ENCODE results near the gene PAX3.

PAX3 gene

DNA sequence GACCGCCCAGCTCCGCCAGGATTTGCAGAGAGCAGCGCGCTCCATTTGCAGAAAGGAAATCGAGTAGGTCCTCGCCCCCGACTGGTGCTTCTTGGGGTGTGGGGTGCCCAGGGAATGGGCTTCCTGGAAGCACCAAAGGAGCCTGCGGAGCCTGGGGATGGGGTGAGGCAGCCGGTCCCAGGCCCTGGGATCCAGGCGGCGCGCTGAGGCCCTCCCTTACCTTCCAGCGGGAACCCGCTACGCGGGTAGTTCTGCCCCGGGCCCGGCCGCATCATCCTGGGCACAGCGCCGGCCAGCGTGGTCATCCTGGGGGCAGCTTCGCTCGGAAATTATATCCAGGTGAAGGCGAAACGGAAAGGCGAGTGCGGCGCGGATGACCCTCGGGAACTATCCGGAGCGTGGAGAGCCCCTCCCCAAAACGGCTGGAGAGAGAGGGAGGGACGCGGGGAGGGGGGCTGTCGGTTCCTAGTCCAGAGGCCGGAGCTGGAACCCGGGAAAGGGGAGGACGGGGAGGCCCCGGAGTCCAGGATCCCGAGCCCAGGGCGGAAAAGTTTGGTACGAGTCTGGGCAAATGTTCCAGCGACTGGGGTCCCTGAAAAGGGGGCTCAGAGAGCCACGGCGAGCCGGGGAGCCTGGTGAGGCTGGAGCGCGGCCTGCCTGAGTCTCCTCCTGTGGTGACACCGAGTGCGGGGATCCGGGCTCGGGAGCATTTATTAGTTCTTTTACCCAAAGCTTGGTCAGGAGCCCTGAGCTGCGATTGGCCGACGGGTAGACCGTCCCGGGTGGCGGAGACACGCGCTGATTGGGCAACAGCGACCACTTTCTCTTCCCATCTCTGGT, at the start of gene PAX3:
Gene PAX3, minus strand, starts transcription at position 688 of the 840 bp plus-strand sequence. Its CDS starts 383 bp downstream, at position 305.
- no peak for DNase-seq (ENCODE audit: low spot score)

DNA sequence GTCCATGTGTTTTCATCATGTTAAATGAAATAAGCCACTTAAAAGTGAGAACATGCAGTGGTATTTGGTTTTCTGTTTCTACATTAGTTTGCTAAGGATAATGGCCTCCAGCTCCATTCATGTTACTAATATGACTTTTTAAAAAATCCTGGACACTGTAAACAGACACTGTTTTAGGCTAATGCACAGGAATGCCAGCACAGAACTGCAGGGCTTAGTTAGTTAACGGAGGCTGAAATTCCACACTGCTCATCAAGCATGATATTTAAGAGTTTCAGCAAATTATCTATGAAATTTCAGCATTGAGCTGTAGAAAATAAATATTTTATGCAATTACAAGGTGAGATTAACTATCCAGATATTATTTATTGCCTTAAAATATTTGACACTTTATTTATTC, 42.5 kb upstream of the PAX3 start:
- DNase-seq (ENCODE audit: low spot score): no peak

DNA sequence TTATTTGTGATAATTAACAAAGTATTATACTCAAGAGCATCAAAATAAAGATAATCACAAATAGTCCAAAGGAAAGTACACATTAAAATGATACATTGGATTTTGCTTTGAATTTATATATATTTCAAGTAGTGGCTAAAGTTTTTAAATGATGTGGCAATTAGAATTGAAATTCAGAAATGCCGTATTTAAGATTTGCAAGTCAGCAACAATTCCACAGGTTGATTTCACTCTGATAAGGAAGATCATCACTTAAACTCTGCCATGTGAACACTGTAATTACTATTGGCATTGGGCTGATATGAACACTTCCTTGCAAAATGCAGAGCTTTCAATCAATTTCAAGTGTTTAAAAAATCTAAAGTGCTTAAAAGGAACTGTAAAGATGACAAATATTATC, 39.6 kb upstream of the PAX3 start:
- DNase-seq (ENCODE audit: low spot score): no peak

DNA sequence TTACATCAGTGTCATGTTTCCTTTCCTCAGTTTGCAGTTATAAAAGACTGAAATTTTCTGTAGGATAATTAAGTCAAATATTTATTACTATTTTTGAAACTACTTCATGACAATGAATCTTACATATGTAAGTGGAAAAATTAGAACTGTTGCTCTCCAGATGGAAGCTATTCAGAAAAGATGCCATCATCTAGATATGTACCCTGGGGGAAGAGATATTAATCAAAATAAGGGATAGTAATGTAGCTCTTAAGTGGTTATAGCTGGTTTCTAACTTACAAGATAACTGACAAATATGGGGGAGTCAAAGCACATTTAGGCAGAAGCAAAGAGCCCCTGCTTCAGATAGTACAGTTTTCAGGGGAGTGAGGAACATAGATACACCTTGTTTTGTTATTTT, 38.1 kb upstream of the PAX3 start:
- no peak for DNase-seq (ENCODE audit: low spot score)

DNA sequence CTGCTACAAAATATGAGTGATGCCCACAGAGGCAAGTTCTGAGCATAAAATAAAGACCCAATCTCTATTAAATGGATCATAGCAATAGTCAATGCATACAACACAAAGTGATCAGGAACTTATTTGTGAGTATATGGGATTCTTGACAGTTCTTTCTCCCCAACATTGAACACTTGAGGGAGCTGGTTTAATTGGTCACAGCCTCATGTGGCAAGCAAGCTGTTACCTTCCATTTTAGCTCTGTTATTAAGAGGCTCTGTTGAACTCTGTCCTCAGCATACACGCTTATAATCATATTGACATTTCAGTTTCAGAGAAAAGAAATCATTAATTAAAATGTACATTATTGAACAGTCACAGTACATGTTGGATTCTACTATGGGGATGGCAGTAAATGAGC, 37.6 kb upstream of the PAX3 start:
- no peak for DNase-seq (ENCODE audit: low spot score)

DNA sequence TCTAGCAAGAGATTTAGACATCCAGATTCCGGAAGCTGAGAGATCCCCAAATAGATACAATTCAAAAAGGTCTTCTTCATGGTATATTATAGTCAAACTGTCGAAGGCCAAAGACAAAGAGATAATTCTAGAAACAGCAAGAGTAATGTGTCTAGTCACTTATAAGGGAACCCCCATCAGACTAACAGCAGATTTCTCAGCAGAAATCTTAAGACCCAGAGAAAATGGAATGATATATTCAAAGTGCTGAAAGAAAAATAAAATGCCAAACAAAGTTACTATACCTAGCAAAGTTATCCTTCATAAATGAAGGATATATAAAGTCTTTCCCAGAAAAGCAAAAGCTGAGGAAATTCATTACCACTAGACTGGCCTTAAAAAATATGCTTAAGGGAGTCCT, 36.1 kb upstream of the PAX3 start:
- no peak for DNase-seq (ENCODE audit: low spot score)

DNA sequence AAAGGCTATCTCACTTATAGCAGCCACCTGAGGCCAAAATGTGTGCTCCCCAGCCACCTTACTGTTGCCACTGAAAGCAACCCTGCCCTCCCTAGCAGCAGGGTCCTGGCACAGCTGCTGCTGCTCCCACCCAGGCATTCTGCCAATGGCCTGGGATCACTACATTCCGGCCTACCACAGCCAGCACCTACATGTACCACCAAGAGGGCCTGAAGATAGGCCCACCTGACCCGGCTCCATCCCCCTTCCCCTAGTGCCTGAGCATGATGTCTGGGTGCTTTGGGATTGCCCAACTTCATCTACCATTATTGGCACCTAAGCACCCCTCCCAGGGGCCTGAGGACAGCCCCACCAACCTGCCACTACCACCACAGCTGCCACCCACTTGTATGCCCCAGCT, 34.6 kb upstream of the PAX3 start:
- DNase-seq (ENCODE audit: low spot score): no peak

DNA sequence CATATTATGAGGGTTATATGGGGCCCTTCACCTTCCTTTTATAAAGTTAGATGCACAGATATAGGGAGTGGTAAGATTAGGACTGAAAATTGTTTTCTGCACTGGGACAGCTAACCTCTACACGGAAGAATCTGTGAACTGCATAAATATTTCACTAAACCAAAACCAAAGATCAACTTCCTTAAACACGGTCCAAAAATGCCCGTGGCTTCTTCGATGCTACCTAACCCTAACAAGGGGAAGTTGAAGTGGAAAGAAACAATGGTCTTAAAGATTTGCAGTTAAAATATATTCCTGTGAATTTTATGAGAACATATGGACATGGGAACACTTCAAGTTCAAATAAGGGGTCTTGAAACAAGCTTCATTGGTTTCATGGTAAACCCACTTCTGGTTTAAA, 33.3 kb upstream of the PAX3 start:
- no peak for DNase-seq (ENCODE audit: low spot score)

DNA sequence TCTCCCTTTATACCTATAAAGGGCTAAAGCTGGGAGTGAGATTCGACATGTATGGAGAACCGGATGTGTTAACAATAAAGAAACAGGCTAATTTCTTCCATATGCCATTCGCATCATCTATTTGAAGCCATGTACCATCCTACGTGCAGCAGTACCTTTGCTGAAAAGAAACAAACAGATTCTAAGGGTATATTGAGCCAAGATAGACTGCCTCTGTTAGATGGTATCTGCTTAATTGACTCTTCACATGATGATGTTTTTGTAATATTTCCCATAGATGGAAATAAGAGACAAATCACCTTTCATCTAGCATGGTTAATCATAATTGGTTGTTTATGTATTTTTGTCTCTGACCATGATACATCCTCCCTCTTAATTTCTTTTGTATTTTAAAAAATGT, 32.1 kb upstream of the PAX3 start:
- DNase-seq (ENCODE audit: low spot score): no peak

DNA sequence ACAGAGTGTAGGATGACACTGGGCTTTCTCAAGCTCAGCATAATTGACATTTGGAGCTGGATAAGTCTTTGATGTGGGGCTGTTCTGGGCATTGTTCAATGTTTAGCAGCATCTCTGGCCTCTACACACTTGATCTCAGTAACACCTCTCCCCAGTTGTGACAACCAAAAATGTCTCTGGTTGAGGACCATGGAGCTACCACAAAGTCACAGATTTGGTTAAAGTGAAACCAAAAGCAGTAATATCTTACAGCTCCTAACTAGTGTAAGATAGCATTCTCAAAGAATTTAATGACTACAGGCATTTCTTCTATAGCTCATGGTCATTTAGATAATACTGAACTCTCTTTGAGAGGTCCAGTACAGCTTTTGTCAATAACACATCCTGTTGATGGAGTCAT, 23.4 kb upstream of the PAX3 start:
- DNase-seq (ENCODE audit: low spot score): no peak

DNA sequence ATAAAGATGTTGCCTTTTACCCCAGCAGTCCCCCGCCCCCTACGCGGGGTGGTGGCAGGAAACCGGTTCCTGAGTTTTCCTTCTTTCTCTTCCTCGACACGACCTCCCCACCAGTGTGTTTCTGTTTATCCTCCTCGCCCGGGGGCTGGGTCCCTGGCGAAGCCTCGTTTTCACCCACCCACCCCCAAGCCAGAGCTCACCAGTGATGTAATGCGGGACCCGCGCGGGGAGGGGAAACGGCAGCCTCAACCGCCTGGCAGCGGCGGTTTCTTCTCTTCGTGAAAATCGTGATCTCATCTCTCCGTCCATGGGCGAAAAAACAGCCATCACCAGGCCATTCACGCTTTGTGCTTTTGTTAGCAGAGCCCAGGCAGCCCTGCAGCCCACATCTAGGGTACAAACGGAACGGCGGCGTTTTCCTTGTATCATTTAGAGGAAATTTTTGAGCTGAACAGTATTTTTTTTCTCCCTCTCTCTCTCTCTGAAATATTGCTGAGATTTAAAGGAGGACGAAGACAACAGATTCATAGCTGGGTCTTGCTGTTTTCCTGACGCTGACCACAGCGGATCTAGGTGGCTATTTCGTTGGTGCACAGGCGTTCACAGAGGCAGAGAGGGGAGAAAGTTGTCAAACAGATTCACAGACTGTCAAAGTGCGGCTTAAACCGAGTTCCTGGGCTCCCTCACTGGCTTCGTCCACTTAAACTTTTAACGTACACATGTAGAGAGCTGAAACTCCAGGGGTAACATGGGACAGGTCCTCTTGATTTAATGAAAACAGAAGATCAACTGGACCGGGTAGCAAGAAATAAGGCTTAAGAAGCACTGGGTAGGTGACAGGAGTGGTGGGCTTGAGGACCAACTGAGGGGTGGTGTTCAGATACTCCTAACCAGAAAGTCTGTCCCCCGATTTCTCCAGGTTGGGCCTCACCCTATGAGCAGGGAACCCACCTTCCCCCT, 21.9 kb upstream of the PAX3 start:
- peak; percentile 16 for DNase-seq (ENCODE audit: low spot score)

DNA sequence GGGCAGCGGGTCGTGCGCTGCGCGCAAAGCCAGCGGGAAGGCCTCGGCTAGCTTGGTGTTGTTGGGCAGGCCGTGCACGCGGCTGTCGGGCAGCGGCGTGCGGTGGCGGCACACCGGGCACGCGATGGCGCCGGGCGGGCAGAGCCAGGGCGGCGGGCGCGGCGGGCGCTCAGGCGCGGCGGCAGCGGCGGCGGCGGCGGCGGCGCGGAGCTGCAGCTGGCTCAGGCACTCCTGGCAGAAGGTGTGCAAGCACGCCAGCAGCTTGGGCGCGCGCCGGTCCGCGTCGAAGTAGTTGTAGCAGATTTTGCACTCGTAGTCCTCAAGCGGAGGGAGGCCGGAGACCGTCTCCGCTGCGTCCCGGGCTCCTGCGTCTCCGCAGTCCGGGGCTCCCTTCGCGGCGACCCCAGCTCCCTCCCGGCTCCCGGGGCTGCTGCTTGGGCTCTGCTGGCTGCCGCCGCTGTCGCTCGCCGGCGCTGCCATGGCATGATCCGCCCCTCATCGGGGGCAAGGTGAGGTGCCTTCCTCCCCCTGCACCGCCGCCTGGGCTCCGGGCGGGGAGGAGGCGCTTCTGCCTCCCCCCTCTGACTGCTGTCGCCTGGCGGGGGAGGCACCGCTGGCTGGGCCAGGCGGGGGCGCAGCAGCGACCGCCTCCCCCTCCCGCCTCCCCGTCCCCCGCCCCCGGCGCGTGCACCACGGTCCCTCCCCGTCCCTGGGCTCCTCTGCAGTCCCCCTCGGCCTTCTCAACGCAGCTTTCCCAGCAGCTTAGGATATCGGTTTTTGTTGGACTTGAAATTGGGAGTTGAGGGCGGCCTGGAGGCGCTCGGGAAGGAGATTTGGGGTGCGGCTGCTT, 21.0 kb upstream of the PAX3 start:
- DNase-seq (ENCODE audit: low spot score): peak; percentile 37

DNA sequence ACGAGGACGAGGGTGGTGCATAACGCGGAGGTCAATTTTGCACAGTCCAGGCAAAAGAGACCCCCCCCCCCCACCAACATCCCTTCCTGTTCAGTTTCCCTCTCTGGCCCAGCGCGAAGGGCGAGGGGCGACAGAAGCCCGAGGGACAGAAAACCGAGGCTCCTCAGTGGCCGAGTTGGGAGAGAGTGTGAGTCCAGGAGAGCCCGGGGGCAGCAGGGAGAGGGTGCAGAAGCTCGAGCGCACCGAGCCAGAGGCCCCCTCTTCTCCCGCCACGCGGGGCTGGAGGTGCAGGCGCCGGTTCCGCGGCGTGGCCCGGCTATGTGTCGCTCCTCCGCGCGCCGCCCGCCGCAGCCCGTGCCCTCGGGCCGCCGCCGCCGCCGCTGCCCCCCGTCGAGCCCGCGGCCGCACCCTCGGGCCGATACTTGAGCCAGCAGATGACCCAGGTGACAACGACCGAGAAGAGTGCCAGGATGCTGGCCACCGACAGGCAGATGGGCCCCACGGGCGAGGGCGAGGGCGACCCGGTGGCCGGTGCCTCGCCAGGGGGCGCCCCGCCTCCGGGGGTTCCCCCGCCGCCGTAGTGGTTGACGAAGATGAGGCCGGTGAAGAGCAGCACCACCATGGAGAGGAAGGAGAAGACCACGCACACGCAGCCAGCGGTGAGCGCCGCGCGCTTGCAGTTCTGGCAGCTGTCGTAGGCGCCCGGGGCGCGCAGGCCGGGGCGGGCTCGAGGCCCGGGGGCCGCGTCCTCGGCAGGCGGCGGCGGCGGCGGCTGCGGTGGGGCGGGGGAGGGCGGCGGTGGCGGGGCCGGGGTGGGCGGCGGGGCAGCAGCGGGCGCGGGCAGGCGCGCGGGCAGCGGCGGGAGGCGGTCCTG, 20.2 kb upstream of the PAX3 start:
- peak; percentile 13 for DNase-seq (ENCODE audit: low spot score)

DNA sequence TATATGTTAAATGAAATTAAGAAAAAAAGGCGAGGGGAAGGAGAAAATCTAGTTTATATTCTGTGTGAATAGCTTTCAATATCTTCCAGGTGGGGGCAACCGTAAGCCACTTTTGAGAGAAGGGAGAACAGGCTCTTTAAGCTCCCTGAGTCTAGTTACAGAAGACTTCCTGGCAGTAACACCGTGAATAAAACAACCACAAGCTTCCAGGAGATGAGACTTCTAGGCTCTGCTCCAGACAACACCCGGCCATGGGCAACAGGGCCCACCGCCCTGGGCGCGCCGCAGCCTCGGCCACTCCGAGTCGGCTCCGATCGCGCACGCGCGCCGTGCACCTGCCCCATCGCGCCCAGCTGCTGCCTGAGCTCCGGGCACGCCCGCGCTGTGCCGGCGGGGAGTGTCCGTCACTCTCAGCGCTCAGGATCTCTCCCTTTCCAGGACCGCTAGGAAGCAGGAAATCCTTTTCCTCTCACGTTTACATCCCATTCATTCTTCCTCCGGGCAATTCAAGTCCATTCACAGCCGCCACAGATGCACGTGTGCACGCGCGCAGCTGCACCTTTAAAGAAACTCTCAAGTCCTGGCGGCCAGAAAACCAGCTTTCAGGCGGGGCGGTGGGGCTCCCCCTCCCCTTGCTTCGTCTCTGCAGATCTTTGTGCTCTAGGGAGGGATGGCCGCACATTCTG, 19.4 kb upstream of the PAX3 start:
- peak; percentile 42 for DNase-seq (ENCODE audit: low spot score)

DNA sequence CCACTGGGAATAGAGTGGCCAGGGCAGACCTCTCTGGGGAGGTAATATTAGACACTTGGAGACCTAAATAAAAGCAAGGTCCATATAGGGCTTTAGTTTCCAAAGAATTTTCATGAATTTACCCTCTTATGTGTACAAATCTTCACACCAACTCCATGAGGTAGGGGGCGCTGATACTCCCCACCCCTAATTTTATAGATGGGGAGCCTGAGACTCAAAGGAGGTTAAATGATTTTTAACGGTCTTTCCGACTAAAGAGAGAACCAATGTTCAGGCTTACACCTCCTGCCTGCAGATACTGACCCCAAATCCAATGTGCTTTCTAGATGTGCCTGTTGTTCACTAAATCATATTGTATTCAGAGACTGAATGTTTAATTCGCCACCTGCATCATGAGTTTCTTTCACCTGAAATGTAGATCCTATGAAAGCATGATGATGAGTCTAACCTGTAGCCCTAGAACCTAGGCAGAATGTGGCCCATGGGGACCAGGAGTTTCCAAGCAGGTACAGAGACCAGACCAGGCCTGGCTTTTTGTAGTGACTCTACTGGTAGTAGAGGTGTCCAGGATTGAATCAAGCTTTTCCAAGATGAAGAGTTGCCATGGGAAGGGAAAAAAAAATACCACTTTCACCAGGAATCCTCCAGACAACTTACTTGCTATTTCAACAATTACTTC, 16.8 kb upstream of the PAX3 start:
- no peak for DNase-seq (ENCODE audit: low spot score)

DNA sequence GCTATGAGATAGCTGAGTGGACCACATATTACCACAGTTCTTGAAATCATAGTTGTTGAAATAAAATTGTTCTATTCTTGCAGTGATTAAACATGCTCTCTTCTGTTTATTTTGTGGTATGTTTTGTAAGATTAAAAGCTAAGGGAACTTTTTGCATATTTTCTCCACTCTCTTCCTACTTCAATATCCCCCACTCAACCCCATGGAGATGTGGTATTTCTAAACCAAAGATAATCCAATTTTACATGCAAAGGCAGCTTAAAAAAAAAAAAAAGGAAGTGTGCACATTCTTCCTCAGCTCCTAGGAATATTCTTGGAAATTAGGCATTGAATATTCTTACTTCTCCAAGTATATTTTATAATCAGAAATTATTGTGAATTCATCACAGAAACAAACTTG, 15.0 kb upstream of the PAX3 start:
- no peak for DNase-seq (ENCODE audit: low spot score)

DNA sequence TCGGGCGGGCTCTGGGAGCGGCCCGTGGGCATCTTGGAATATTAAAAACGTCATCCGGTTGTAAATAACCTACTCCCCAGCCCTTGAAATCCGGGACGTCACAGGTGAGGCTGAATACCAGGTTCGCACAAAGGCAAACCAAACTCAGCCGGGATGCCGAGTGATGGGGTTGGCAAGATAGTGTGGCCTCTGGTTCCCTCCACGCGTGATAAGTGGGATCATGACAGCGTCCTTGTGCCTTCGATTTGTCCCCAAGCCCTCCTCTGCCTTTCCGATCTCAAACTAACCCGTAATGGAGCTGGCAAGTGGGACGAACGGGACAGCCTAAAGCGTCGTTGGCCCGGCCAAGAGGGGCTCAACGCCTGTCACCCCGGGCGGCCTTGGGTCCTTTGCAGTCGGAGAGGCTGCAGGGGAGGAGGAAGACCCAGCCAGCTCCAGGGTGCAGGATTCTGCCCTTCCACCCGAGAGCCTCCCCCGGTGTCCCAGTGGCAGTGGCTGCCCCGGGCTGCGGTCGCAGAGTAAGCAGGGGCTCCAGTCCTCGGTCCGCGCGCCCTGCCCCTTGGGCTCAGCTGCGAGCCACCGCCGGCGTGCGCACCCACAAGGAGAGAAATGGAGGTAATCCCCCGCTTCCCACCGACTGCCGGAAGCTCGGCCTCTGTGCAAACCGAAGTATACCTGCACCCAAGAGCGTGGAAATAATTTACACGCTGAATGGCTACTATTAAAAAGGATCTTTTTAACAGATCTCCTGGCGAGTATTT, 13.4 kb upstream of the PAX3 start:
- no peak for DNase-seq (ENCODE audit: low spot score)

DNA sequence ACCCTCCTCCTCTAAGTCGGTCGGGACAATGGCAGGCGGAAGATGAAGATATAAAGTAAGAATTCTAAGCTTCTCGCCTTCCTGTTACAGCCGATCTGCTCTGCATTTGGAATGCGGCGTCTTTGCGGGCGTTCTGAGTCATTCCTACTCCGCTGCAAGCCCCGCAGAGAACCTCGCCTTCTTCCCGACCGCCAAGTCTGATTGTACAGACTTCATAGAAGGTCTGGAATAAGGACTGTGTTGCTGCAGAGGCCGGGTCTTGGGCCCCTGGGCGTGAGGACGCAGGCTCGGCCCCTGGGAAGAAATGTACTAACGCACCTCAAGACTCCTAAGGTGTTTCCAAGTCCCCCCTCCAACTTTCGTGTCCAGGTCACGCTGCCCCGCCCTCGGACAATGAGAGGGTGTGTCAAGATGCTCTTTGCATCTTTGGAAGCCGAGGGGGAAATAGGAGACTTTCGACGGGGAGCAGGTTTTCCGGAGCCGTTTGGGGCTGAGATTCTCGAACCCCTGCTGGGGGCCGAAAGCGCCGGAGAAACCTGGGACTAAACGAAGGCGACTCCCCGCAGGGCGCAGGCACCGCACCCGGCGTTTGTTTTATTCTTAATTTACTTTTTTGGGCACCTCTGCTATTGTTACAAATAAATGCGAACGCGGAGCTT, 12.7 kb upstream of the PAX3 start:
- DNase-seq (ENCODE audit: low spot score): no peak
